Measurements from ENCODE around the gene JUNB. TPM values are rescaled to one million over a fixed set of nuclear protein-coding genes. Genes with fewer than 3 reads are reported as not detected.

Gene JUNB
- total and polyA plus RNA-seq, 10 of the 15 experiments (the other 5 are each of a cell fraction or from before 2014, with no cell fraction given): 0.55 to 144 (median 68.3) TPM

DNA sequence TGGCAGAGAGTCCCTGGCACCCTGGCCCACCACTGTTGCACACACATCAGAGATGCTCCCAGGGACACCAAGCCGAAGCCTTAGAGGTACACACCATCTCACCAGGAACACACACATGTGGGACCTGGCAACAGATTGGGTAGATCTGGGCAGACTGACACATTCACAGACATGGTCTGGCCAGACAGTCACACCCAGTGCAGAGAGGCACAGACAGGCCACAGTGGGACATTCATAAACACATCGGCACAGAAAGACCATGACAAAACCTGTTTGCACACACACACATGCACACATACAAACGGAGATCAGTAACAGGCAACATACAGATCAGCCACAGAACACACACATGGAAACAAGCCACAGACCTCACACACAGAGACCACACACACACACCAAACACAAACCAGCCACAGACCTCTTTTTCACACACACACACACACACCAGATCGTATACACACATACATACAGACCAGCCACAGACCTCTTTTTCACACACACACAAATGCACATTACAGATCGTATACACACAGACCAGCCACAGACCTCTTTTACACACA lies 6.3 kb upstream of the JUNB start (continued):
- TF ChIP-seq HDGF (IDR thresholded peaks at IDR 0.05): peak; percentile 98
- no peak for TF ChIP-seq SMC3 (IDR thresholded peaks at IDR 0.05; ENCODE audit: borderline replicate concordance, low read length)
- TF ChIP-seq, protein P1, sequence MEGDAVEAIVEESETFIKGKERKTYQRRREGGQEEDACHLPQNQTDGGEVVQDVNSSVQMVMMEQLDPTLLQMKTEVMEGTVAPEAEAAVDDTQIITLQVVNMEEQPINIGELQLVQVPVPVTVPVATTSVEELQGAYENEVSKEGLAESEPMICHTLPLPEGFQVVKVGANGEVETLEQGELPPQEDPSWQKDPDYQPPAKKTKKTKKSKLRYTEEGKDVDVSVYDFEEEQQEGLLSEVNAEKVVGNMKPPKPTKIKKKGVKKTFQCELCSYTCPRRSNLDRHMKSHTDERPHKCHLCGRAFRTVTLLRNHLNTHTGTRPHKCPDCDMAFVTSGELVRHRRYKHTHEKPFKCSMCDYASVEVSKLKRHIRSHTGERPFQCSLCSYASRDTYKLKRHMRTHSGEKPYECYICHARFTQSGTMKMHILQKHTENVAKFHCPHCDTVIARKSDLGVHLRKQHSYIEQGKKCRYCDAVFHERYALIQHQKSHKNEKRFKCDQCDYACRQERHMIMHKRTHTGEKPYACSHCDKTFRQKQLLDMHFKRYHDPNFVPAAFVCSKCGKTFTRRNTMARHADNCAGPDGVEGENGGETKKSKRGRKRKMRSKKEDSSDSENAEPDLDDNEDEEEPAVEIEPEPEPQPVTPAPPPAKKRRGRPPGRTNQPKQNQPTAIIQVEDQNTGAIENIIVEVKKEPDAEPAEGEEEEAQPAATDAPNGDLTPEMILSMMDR (IDR thresholded peaks at IDR 0.05 in 2 of 3, conservative IDR thresholded peaks at IDR 0.05 in 1 of 3; ENCODE audit: control insufficient read depth in 2 of 3, extremely low read depth in 1 of 3, insufficient read depth in 1 of 3, low read depth in 3 of 3, low read length in 3 of 3): no peak
- TF ChIP-seq IKZF2 (IDR thresholded peaks at IDR 0.05): peak; percentile 61 to 81
- TF ChIP-seq, protein P2, sequence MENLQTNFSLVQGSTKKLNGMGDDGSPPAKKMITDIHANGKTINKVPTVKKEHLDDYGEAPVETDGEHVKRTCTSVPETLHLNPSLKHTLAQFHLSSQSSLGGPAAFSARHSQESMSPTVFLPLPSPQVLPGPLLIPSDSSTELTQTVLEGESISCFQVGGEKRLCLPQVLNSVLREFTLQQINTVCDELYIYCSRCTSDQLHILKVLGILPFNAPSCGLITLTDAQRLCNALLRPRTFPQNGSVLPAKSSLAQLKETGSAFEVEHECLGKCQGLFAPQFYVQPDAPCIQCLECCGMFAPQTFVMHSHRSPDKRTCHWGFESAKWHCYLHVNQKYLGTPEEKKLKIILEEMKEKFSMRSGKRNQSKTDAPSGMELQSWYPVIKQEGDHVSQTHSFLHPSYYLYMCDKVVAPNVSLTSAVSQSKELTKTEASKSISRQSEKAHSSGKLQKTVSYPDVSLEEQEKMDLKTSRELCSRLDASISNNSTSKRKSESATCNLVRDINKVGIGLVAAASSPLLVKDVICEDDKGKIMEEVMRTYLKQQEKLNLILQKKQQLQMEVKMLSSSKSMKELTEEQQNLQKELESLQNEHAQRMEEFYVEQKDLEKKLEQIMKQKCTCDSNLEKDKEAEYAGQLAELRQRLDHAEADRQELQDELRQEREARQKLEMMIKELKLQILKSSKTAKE (IDR thresholded peaks at IDR 0.05; ENCODE audit: low read depth, poor library complexity, severe bottlenecking): peak; percentile 80
- TF ChIP-seq, protein P3, sequence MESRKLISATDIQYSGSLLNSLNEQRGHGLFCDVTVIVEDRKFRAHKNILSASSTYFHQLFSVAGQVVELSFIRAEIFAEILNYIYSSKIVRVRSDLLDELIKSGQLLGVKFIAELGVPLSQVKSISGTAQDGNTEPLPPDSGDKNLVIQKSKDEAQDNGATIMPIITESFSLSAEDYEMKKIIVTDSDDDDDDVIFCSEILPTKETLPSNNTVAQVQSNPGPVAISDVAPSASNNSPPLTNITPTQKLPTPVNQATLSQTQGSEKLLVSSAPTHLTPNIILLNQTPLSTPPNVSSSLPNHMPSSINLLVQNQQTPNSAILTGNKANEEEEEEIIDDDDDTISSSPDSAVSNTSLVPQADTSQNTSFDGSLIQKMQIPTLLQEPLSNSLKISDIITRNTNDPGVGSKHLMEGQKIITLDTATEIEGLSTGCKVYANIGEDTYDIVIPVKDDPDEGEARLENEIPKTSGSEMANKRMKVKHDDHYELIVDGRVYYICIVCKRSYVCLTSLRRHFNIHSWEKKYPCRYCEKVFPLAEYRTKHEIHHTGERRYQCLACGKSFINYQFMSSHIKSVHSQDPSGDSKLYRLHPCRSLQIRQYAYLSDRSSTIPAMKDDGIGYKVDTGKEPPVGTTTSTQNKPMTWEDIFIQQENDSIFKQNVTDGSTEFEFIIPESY (IDR thresholded peaks at IDR 0.05): 0 out of 2 replicates have a peak, but pooled peaks have one; percentile 47
- TF ChIP-seq PML (IDR thresholded peaks at IDR 0.05; ENCODE audit: low read length): no peak
- TF ChIP-seq MTA2 (IDR thresholded peaks at IDR 0.05; ENCODE audit: low read depth): peak; percentile 74
- TF ChIP-seq ETV6 (conservative IDR thresholded peaks at IDR 0.05 in 1 of 2, IDR thresholded peaks at IDR 0.05 in 1 of 2; ENCODE audit: borderline replicate concordance in 1 of 2, low read depth in 1 of 2): 0 out of 4 replicates have a peak, but pooled peaks of 1 of the 2 experiments have one; percentile 40
- TF ChIP-seq YBX1 (IDR thresholded peaks at IDR 0.05): 0 out of 2 replicates have a peak, but pooled peaks have one; percentile 17
- TF ChIP-seq, protein P4, sequence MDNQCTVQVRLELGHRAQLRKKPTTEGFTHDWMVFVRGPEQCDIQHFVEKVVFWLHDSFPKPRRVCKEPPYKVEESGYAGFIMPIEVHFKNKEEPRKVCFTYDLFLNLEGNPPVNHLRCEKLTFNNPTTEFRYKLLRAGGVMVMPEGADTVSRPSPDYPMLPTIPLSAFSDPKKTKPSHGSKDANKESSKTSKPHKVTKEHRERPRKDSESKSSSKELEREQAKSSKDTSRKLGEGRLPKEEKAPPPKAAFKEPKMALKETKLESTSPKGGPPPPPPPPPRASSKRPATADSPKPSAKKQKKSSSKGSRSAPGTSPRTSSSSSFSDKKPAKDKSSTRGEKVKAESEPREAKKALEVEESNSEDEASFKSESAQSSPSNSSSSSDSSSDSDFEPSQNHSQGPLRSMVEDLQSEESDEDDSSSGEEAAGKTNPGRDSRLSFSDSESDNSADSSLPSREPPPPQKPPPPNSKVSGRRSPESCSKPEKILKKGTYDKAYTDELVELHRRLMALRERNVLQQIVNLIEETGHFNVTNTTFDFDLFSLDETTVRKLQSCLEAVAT (IDR thresholded peaks at IDR 0.05): peak; percentile 98
- TF ChIP-seq SP1 (IDR thresholded peaks at IDR 0.05; ENCODE audit: low read depth, low read length): peak; percentile 49
- TF ChIP-seq, protein P5, sequence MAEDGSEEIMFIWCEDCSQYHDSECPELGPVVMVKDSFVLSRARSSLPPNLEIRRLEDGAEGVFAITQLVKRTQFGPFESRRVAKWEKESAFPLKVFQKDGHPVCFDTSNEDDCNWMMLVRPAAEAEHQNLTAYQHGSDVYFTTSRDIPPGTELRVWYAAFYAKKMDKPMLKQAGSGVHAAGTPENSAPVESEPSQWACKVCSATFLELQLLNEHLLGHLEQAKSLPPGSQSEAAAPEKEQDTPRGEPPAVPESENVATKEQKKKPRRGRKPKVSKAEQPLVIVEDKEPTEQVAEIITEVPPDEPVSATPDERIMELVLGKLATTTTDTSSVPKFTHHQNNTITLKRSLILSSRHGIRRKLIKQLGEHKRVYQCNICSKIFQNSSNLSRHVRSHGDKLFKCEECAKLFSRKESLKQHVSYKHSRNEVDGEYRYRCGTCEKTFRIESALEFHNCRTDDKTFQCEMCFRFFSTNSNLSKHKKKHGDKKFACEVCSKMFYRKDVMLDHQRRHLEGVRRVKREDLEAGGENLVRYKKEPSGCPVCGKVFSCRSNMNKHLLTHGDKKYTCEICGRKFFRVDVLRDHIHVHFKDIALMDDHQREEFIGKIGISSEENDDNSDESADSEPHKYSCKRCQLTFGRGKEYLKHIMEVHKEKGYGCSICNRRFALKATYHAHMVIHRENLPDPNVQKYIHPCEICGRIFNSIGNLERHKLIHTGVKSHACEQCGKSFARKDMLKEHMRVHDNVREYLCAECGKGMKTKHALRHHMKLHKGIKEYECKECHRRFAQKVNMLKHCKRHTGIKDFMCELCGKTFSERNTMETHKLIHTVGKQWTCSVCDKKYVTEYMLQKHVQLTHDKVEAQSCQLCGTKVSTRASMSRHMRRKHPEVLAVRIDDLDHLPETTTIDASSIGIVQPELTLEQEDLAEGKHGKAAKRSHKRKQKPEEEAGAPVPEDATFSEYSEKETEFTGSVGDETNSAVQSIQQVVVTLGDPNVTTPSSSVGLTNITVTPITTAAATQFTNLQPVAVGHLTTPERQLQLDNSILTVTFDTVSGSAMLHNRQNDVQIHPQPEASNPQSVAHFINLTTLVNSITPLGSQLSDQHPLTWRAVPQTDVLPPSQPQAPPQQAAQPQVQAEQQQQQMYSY (CRISPR knock-in tag; IDR thresholded peaks at IDR 0.05): no peak
- TF ChIP-seq CHD2 (IDR thresholded peaks at IDR 0.05; ENCODE audit: borderline replicate concordance, low read depth, low read length): 0 out of 2 replicates have a peak, but pooled peaks have one; percentile 10
- no peak for TF ChIP-seq TCF7 (IDR thresholded peaks at IDR 0.05; ENCODE audit: borderline replicate concordance)

All from GM12878 (cell line).